GM04503 (cell line): Measurements from ENCODE around the gene APOBEC3A.
"Not testable (repeated sequence)": the region's sequence is repeated elsewhere in the genome, so short reads cannot be mapped to it uniquely, and the experiment has no call there.

ENCODE experiments used
- DNase-seq: peaks from one replicate; pipeline ENCODE4 v3.0.0-alpha.2; 2012; ENCODE audit warnings: low read depth

The APOBEC3A gene

DNA sequence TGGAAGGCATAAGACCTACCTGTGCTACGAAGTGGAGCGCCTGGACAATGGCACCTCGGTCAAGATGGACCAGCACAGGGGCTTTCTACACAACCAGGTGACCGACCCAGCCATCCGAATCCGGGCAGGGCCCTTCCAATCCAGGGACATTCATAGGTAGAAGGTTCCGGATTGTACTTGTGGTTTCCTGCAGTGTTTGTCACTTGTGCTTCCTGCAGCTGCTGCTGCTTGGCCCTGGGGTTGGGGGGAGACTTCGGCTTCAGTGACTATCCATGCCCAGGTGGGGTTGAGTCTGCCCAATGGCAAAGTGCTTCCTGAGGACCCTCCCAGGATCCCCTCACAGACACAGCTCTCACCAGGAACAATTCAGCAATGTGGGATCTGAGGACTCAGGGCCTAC is 2.2 kb downstream of the APOBEC3A start:
- no peak for DNase-seq

DNA sequence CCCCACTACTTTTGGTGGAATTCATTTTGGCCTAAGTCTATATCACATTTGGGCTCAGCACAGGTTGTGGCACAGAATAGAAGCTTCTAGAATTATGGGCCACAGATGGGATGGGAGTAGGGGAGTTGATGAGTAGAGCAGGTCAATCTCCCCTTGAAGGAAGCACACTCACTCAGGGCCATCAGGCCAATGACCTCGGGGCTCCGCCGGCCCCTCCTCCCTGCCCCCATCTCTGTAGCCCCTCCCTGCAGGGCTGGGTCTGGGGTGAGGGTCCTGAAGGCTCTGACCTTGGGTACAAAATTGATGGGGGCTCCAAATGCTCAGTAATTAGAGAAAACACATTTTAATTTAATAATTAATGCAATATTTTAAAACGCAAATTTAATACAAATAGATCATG is 3.3 kb downstream of the APOBEC3A start:
- DNase-seq = not testable (repeated sequence)

- not testable (repeated sequence) for DNase-seq
Measured at GRCh38 chr22:38963291-38963738, 5.9 kb downstream of the APOBEC3A start.

GRCh38 chr22:38963872-38964271 is 6.5 kb downstream of the APOBEC3A start:
- no peak for DNase-seq

DNA sequence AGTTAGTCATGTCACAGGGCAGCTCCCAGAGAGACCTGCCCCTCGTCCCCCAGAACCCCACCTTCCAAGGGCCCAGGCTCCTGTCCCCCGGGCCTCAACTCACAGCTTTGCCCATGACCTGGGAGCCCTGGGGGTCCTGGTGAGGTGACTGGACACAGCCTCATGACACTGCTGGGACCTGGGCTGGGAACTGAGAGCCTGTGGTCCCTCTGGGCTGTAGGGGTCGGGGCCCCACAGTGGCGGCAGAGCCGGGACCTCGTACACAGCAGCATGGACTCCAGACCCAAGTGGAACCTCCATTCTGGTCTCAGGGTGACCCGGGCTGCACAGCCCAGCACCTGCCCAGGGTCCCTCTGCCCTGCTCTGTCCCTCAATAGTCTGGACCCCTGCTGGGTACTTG is 6.9 kb downstream of the APOBEC3A start:
- DNase-seq = no peak

GRCh38 chr22:38964989-38965388 is 7.6 kb downstream of the APOBEC3A start:
- no peak for DNase-seq

DNA sequence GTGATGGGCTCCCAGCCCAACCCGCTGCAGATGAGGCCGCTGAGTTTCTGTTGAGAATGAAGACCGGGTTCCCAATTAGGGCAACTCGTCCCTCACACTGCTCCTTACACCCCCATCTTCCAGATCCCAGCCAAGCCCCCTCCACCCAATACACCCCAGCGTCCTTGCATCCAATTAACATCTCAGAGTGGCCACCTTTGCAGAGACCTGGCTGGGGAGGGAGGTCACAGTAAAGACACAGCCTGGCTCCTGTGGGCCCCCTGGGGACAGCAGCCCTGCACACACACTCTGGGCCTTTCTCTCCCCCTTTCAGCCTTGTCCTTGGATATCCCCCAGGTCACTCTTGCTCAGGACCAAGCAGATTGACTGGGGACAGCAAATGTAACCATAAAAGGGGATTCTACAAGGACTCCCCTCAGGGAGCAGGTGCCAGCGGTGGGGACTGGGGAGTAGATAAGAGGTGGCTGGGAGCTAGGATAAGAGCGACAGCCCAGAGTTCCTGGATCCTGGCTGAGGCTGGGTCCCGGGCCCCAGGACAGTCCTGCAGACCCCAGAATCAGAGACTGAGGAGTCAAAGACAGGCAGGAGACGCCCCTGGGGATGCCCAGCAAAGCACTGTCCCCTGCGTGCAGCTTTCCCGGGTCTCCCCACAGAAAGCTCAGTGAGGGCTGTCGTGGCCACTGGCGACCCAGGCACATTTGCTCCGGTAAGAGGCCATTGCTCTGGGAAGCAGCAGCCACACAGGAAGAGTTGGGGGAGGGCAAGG is 8.4 kb downstream of the APOBEC3A start:
- DNase-seq = no peak

- DNase-seq = no peak
Measured at GRCh38 chr22:38966380-38966702, 8.9 kb downstream of the APOBEC3A start.

GRCh38 chr22:38966942-38967341 is 9.5 kb downstream of the APOBEC3A start:
- DNase-seq = no peak

DNA sequence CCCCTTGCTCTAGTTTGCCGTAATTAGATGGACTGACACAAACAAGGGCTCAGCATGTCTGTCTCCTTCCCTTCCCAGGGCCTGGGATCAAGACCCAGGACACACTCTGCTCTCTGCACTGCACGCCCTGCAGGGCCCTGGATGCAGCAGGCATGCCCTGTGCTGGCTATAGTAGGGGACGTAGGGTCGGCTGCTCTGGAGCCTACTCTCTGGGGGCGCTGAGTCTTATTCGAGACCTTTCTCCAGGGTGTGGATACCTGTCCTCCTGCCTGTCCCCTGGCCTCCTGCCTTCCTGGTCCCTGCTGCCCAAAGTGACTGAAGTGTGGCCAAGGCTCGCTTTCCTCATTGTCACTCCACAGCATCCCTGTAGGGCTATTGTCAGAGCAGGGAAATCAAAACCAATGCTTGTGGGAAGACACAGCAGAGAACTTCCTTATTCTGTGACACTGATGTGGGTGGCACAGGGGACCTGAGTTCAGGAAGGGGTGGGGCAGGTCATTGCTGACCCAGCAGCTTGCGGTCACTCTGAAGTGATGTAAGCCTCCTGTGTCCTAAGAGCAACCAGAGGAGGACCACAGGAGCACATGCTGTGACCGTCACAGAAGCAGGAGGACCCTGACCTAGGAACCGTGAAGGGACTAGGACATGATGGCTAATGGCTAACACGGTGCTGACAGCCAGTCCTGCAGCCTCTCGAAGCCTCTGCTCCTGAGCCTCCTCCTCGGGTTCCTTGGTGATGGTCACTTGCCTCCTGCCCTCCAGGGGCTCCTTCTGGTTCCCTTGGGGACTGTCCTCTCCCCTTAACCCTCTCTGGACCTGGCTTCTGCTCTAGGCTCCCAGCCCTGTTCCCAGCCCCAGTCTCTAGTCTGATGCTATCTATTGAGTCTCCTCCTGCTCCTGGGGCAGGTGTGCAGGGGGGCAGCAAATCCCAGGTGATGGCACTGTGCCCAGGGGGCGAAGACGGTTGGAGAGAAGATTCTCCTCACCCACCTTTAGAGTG is 10.3 kb downstream of the APOBEC3A start:
- no peak for DNase-seq

- DNase-seq = no peak
Measured at GRCh38 chr22:38968801-38969200, 11.4 kb downstream of the APOBEC3A start.

DNA sequence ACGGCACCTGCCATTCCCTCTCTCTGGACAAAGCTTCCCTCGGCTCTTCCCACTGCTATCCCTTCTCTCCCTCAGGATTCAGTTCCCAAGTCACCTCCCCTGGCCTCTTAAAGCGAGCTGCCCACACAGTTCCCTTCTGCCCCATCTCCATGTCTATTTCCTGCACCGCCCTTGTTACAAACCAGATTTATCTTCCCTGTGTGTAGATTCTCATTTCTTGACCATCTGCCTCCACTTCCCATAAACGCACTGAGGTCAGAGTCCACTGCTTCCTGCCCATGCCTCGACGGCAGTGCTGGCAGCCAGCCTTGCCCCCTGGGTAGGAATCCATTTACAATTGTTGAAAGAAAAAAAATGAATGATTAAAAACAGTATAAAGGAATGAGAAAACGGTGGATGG is 13.1 kb downstream of the APOBEC3A start:
- no peak for DNase-seq

- no peak for DNase-seq
Measured at GRCh38 chr22:38971202-38971601, 13.8 kb downstream of the APOBEC3A start.

- DNase-seq = no peak
Measured at GRCh38 chr22:38971791-38972190, 14.4 kb downstream of the APOBEC3A start.

- no peak for DNase-seq
Measured at GRCh38 chr22:38972558-38972957, 15.1 kb downstream of the APOBEC3A start.

DNA sequence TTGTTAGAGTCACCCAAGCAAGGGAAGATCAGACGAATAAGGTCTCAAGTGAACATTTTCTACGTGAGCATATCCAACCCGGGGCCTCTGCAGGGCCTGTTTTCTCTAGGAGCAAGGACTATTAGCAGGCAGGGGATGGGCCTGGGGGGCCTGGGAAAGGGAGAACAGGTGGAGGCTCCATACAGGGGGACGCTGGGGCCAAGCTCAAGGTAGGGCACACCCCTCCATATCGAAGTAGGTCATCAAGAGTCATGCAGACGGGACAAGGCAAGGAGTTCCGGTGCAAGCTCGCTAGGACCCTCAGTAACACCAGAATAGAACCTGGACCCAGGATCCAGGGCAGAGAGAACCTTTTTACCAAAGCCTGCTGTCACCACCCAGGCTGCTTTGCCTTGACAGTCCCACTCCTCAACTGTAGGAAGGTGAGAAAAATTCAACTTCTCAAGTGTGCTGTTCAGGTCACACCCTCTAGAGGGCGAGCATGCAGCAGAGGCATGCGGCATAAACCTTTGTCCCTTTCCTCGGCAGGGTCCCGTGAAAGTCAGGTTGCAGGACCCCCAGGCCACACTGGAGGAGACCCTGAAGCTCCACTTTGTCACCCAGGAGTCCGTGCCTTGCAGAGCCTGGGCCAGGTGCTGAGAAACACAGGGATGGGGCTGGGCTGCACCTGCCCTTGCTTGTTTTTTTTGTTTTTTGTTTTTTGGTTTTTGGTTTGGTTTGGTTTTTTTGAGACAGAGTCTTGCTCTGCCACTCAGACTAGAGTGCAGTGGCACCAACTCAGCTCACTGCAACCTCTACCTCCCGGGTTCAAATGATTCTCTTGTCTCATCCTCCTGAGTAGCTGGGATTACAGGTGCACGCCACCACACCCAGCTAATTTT is 16.1 kb downstream of the APOBEC3A start:
- DNase-seq = no peak

DNA sequence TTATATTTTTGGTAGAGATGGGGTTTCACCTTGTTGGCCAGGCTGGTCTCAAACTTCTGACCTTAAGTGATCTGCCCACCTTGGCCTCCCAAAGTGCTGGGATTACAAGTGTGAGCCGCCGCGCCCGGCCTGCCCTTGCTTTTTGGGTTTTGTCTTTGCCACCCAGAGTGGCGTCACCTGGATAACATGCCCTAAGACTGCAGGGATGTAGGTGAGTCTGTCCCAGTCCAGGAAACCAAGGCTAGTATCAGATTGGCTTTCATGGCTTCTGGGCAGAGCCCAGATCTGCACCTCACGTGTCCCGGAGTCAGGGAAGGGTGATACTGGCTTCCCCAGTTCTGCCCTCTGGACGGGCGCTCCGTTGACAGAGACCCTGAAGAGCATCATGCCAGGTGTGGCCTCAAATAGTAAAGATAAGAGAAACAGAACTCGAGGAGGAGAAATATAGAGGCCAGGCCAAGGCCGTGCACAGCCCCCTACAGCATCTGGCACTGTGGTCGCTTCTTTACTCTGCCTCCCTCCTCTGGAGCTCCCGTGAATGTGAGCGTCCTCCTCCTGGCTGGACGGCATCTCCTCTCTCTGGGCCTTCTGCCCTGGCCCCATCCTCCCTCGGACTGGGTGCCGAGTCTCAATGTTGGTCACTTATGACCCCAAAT is 16.9 kb downstream of the APOBEC3A start:
- DNase-seq = no peak

DNA sequence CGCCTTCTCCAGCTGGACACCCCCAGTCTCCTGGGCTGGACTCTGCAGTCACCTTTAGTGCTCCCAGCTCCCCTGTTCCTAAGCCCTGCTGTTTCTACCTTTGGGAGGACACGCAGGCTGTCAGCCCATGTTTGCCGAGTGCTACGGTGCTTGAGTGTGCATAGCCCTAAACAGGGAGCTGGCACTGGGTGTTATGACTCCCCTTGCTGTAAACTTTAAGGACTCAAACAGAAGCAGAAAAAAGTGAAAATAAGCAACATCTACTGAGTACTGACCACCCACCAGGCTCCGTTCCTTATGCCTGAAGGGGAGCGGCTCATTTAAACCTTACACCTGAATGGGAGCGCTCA is 17.4 kb downstream of the APOBEC3A start:
- DNase-seq = no peak

- not testable (repeated sequence) for DNase-seq
Measured at GRCh38 chr22:38977289-38977688, 19.9 kb downstream of the APOBEC3A start.

DNA sequence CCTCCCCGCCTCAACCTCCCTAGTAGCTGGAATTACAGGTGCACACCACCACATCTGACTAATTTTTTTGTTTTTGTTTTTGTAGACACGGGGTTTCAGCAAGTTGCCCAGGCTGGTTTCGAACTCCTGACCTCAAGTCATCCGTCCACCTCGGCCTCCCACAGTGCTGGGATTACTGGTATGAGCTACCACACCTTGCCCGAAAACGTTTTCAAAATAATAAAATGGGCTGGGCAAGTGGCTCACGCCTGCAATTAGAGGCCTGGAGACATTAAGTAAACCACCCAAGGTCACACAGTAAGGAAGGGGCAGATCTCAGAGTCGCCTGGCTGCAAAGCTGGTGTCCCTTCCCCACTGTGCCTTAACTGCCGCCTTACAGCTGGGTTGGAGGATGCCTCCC is 23.2 kb downstream of the APOBEC3A start:
- DNase-seq = not testable (repeated sequence)
